RKO (cell line): ENCODE results near the gene DSG3.

ENCODE experiments used
- DNase-seq: peaks from one replicate; pipeline ENCODE4 v3.0.0-alpha.2; 2016; ENCODE audit warnings: low spot score

DSG3 gene

DNA sequence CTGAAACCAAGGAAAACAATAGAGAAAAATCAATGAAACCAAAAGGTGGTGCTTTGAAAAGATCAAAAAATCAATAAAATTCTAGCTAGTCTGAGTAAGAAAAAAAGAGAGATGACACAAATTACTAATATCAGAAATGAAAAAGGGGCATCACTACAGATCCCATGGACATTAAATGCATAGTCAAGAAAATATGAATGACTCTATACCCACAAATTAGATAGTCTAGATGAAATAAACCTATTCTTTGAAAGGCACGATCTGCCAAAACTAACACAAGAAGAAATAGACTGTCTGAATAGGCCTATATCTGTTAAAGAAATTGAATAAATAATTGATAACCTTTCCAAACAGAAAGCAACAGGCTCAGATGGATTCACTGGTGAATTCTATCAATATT, 15.2 kb upstream of the DSG3 start:
- no peak for DNase-seq

DNA sequence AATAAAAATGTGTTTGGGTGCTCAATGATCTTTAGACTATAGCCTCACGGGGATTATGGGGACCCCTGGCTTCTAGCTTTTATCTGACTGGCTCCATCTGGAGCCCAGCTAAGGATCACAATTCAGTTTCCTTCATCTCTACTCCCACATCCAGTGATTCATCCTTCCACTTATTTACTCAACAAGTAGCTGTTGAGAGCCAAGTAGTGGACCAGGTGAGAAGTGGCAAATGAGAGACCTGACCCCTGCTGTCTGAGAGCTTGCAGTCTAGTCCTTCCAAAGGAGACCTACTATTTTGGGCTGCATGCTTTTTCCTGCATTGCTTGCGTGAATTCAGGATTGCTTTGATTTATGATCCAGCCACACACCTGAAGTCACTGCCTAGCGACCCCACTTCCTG, 10.7 kb upstream of the DSG3 start:
- no peak for DNase-seq

DNA sequence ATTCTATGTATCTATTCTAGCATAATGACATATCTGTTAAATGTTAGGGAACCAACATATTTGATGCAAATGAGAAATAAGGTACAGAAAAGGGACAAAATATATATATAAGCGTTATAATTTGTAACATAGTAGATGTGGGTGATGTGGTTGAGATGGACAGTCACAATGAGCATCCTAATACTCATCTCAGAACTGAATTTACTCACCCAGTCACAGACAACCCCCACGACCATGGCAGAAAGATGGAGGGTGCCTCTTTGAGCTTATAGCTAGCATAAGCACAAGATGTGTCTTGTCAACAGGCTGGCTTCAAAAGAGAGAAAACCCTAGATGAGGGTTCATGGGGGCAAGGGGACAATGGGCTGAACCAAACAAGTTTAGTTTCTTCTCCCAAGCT, 9.1 kb upstream of the DSG3 start:
- DNase-seq, result no peak

DNA sequence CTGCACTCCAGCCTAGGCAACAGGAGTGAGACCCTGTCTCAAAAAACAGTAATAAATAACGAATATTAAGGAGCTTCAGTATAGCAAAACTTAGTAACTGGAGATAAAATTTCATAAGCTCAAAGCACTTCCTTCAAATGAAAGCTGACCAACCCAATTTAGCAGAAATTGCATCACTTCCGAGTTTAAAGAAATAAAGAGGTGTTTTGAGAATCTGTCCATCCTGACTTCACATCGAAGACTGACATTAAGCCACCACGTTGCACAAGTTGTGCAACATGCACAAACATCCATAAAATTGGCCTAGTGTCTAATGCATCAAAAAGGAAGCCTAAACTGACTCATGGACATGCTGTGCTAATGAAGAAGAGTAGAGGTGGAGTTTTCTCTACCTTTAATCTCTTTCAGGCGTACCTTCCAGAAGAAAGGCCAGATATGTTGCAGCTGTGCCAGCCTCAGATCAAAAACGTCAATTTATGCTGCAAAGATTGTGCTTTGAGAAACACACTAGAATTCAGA, 7.7 kb upstream of the DSG3 start:
- DNase-seq, result no peak

DNA sequence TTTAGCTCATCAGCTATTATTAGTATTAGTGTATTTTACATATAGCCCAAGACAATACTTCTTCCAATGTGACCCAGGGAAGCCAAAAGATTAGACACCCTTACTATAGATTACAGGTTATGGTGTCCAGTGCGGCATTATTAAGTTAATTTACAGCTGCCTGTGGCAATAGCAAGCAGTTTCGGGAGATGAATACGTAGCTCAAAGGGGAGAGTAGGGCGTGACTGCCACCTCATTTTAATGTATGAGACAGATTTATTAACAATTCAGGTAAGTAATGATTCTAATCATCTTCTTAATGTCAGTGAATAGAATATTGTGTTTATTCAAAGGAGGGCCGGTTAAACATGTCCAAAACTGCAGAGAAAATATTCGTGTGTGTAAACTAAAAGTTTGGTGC, 6.8 kb upstream of the DSG3 start:
- no peak for DNase-seq

DNA sequence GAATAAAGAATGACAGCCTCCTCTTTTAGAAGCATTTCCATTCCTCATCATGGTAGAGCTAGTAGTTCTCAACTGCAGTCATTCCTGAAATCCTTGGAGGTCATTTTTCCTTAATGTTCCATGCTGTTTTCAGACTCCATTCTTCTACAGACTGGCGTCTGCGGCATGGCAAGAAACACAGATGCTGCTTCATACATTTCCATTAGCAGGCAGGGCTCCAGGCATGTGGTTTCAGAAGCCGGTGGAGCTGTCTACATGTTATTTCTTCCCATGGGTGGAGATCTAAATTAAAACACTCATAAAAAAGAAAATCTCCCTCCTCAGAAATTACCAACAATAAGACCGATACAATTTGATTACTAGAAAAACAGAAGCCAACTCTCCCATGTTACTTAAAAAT, 6.0 kb upstream of the DSG3 start:
- DNase-seq, result no peak

DNA sequence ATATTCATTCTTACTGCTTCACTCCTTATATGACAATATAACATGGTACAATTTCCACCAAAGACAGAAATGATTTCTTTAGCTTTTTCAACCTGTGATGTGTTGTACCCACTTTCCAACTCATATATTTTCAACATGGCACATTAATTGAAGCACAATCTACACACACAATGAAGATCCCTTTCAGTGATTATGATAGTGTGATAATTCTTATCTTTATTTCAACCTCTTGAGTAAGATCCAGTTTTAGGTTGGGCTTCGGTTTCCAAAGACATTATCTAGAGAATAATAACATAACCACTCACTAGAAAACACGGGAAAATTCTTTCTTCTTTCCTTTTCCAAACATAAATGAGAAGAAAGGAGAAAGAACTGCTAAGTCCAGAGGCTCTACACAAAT, 3.4 kb upstream of the DSG3 start:
- no peak for DNase-seq

DNA sequence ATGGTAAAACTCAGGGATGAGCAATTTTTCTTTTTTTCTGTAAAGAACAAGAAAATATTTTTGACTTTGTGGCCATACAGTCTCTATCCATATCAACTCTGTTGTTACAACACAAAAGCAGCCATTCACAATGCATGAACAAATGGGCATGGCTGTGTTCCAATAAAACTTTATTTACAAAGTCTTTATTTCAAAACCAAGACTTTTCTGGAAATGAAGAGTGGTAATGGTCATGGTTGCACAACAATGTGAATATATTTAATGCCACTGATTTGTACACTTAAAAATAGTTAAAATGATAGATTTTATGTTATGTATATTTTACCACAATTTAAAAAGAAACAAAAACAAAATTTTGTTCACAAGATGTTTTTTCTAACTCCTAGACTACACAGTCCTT, 1.6 kb upstream of the DSG3 start:
- no peak for DNase-seq

DNA sequence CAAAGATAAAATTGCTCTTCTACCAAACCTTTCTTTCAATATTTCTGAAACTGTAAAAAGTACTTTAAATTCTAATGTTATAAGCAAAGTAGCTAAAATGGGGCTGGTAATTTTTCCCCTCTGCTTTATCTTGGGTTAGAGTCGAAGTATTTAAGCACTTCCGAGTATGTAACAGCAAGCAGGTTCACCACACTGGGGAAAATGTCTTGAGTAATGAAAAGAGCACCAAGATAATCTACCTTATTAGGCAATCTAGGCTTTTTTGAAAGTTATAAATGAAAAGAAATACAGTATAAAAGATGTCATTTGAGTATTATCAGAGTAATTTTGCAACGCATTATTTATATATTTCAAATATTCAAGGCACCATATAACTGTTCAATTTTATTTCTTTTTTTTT, 687 bp upstream of the DSG3 start:
- DNase-seq, result no peak

DNA sequence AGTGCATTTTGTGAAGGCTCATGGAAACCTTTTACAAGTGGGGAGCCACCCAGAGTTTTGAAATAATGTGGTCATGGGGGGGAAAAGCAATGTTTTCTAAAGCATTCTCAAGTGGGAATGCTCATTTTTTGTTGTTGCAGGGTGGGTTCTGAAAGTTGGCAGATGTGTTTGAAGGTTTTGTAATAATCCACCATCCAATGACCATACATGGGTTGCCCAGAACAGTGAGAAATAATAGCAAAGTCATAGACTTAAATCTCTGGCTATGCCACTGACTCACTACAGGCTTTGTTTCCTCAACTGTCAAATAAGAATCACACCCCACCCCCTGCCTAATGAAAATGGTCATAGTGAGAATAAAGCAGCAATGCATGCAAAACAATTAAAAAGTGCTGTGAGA, 2.9 kb downstream of the DSG3 start:
- DNase-seq, result no peak

DNA sequence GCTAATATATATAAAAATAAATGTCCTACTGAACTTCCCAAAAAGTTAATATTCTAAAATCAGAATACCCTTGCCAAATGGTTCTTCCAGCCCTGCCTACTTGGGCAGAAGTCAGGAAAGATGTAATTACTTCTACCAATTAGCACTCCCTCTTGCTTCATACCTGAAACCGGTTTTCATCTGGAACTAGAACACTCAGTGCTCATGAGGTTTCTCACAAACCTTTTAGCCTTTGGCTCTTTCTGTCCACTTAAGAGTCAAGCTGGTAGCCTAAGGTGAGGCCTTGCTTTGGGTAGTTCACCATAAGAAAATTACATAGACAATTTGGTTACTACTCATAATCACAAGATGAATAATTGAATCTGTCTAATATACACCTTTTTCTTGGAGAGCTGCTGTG, 4.1 kb downstream of the DSG3 start:
- DNase-seq, result no peak

DNA sequence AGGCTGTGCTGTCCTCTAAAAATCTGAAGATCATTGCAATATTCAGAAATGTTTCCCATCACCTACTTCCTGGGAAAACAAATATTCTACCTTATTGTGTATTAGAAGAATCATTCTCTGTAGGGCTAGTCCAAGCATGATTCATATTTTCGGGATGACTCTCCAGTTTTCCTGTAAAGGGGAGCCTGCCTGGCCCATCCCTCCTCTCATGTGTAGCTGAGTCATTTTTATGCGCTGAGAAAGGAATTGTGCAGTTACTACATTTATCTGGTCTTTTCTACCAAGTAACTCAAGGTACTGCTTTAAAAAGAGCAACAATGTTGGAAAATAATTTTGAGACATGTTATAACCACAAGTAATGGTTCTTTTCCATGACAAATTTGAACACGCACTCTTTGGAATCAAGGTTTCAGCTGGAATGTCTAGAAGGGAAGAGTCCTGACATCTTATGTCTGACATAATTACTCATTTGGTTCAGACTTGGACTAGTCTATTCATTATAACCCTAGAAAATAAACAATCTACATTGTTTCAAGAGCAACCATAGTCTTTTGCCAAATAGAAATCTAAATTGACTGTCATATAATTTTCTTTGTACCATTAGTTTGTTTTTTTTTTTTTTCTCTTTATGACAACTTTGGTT, 6.6 kb downstream of the DSG3 start:
- DNase-seq, result peak; percentile 81

DNA sequence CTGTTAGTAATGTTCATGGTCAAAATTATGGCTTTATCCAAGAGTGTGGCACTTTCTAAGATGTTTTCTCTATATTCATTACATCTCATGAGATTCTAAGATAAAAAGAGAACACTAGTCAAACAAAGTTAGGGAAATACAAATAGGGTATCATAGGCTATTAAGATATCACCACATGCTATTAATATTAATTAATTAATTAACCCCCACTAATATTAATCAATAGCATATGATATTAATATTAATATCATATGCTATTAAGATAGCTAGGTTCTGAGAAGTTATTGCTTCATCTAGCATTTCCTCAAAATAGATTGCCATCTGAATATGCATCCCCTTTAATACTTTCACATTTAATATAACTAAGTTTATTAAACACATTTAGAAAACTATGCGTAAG, 22.1 kb downstream of the DSG3 start:
- no peak for DNase-seq

DNA sequence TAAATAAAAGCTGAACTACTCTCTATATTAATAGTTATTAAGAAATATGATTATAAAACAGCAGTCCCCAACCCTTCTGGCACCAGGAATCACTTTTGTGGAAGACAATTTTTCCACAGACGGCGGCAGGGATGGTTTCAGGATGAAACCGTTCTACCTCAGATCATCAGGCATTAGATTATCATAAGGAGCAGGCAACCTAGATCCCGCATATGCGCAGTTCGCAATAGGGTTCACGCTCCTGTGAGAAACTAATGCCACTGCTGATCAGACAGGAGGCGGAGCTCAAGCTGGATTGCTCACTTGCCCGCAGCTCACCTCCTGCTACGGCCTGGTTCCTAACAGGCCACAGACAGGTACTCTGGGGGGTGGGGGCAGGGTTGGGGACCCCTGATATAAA, 31.1 kb downstream of the DSG3 start:
- no peak for DNase-seq

DNA sequence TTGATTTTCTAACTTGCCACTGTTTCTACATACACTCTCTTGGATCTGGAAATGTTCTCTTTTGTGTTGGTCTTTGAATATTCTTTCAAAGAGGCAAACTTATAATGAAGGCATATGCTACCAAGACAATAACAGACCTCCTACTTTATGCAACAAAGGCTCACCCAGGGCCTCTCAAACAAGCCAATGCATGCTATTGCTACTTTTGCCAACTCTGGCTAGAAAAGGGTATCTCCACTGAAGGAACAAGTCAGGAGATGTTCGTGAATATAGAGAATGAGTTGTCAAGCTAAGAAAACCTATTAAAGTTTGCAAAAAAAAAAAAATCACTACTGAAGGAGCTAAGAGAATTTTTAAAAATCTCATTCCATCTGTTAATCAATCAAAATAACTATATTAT, 34.5 kb downstream of the DSG3 start:
- DNase-seq, result no peak

DNA sequence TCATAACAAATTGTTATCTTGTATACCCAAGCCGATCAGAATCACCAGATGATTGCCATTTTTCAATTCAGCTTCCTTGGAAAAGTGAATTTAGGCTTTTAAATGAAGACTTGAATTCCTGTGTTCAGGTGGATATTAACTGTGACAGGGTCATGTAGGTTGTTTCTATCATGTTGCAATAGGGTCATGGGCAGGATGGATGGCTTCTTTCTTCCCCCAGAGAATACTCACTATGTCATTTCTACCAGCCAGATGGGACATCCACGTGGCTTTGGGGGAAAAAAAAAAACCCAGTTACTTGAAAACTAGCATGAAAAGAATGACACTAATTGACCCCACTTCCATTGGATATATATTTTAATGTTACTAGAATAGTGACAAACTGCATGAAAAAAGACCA, 35.9 kb downstream of the DSG3 start:
- no peak for DNase-seq

DNA sequence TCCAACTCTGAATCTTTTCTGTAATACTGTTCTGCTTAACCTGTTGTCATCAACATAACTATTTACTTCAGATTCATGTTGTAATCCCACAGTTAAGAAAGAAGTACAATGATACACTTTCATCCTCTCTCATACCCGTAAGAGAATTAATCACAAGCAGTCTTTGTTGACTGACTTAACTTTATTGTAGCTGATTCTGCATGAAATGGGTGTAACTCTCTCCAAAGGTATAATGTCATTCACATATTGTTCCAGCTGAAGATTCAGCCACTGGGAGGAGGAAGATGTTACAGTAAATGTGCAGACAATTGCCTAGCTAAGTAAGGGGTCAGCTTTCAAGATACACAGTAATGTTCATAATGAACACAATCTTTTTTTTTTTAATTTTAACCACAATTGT, 36.9 kb downstream of the DSG3 start:
- no peak for DNase-seq

DNA sequence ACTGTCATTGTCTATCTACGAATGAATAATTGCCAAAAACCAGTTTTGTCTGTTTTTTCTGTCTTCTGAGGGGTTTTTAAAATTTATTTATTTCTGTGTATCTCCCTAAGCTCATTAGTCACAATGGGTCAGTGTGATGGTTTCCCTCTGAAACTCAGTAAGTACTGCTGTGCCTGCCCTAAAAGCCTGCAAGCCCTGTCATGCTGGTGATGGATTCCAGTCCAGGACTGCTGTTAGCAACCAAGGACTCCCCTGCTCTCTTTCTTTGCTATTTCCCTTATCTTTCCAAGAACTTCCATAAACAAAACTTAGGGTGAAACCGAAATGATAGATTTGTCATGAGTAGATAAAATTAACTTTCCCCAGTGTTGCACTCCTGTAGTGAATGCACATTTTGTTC, 38.6 kb downstream of the DSG3 start:
- no peak for DNase-seq

DNA sequence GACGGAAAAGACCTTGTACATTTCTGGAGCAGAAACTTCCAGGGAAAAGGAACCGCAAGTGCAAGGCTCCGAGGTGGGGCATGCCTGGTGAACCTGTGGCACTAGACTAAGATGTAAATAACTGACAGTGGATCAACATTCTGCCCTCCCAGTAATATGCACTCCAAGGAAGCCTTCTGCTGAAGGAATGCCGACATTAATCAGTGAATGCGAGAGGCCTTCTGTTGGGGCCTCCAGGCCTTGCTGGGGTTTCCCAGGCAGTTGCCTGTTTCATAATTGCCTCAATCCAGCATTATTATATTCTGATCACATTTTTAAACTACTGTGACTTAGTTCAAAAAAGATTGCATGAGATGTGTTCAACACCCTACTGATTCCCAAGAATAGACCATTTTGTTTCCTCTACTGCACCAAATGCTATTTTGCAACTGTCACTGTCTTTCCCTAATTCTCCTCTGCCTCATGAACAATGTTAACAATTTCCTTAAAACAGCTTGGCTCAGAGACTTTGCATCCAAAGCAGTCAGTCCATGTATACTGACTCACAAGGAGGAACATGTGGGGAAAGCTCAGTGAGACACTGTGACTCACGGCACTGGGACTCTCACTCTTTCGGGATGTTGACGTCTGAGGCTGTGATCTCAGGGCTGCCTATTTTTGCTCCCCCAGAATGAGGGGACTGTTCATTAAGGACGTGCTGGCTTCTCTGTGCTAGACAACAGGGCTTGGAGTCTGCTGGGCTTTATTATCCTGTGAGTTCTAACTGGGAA, 39.9 kb downstream of the DSG3 start:
- peak; percentile 95 for DNase-seq

DNA sequence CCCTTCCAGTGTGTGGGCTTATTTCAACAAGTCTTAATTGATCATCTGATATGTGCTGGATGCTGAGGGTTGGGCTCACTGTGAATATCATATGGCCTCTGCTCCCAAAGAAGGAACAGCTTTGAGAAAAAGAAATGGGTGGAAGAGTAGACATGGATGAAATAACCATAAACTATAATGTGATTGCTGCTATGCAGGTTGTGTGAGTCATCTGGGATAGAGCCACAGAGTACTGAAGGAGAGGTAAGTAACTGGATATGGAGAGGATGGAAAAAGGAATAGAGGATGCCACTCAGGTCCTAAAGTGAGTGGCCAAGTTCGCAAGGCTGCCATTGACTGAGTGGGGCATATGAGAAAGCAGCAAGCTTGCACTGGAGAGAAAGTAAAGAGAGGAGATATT, 41.8 kb downstream of the DSG3 start:
- no peak for DNase-seq

DNA sequence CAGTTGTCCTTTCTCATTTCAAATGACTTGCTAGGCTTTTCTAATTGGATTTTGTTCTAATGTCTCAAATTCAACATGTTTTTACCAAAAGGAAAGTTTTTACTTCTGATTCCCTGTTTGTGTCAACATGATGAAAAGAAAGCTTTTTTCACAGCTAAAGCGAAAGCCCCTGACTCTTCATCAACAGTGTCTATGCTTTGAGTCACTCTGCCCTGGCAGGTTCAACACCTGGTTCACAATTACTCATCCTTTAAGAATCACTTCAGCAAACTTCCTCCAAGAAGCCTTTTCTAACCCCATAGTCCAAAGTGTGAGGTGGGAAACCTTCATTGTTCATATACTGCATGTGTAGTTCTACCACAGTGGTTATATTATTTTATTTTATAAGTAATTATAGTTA, 42.8 kb downstream of the DSG3 start:
- DNase-seq, result no peak

DNA sequence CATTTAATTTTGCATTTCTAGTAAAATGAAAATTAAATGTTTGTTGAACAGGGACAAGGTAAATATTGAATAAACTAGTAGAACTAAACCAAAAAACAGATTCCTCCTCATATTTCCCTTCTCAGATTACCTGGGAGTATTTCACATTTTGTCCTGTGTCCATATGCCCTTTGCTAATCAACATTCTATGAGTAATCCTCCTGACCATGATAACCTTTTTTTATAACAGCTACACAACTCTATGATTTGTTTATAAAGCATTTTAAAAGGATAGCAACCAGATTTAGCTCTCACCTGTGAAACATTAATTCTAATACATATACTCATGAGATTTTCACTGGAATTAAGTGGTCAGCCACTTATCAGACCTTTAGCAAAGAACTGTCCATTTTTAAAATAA, 43.3 kb downstream of the DSG3 start:
- DNase-seq, result no peak

DNA sequence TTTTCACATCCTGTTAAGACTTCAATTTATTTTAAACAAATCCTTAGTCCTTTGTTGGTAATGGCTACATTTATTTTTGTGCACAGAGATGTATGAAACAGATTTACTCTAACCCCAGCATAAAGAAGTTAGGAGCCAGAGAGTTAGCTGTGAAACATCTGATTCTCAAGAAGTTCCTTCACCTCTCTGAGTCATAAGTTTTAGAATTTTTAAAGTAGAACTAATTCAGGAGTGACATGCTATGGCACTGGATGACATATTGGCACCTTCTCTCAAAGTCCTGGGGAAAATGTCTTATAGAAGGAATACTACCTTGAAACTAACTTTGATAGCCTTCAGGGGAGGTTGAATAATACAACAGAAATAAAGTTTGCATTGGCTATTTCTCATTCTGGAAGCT, 44.0 kb downstream of the DSG3 start:
- no peak for DNase-seq

DNA sequence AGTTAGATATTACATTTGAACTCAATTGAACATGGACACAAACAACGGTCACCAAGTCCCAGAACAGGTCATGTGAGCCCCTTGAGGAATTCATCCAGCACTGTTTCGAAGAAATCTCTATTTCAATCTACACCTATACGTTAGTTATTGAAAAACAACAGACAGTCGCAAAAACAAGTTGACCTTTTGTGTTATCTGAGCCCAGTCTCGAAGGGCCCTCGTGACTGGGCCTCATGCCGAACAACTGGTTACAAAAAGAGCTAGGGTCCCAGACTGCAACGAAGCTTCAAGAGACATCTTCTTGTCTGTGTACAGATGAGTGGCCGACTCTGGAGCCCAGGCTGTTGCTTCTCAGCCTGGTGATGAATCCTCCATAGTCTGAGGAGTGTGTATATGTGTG, 45.1 kb downstream of the DSG3 start:
- DNase-seq, result no peak
